GM15510 (cell line): Measurements from ENCODE around the gene YTHDF1.

Experiments used
- POLR2A ChIP-seq: IDR thresholded peaks from 3 replicates; pipeline ENCODE4 v1.6.1; 2011; ENCODE audit warnings: borderline replicate concordance; ENCODE audit not compliant: insufficient read length; ENCODE audit errors: extremely low read depth

Gene YTHDF1

GRCh38 chr20:63223121-63223825 is 7.3 kb upstream of the YTHDF1 start:
- no peak for TF ChIP-seq POLR2A

GRCh38 chr20:63222541-63222940 is 6.6 kb upstream of the YTHDF1 start:
- TF ChIP-seq POLR2A: no peak

GRCh38 chr20:63220696-63221399 is 4.9 kb upstream of the YTHDF1 start:
- no peak for TF ChIP-seq POLR2A

GRCh38 chr20:63219866-63220521 is 4.1 kb upstream of the YTHDF1 start:
- TF ChIP-seq POLR2A: no peak

- TF ChIP-seq POLR2A: no peak
These were observed 3.5 kb upstream of the YTHDF1 start for GRCh38 chr20:63219447-63219821.

GRCh38 chr20:63218701-63219446 is 2.9 kb upstream of the YTHDF1 start:
- no peak for TF ChIP-seq POLR2A

GRCh38 chr20:63217706-63218105 is 1.8 kb upstream of the YTHDF1 start:
- TF ChIP-seq POLR2A: no peak

GRCh38 chr20:63216849-63217471 is 1.0 kb upstream of the YTHDF1 start:
- TF ChIP-seq POLR2A: no peak

GRCh38 chr20:63215101-63216040 is 560 bp downstream of the YTHDF1 start:
- TF ChIP-seq POLR2A: no peak

GRCh38 chr20:63214514-63214913 is 1.4 kb downstream of the YTHDF1 start:
- no peak for TF ChIP-seq POLR2A

- no peak for TF ChIP-seq POLR2A
These were observed 3.1 kb downstream of the YTHDF1 start for GRCh38 chr20:63212792-63213191.

GRCh38 chr20:63212393-63212730 is 3.6 kb downstream of the YTHDF1 start:
- TF ChIP-seq POLR2A: no peak

GRCh38 chr20:63210011-63210605 is 5.8 kb downstream of the YTHDF1 start:
- no peak for TF ChIP-seq POLR2A
